Endothelial cell of umbilical vein (primary cell): ENCODE data around the gene MLPH. TPM values are rescaled to one million over a fixed set of nuclear protein-coding genes. Genes with fewer than 3 reads are reported as not detected.

Experiments used
- BruUV-seq: library from RNA; stranded (reverse); fragments of 400-500 nt; replicated peaks from 2 replicates; lab custom pipeline; 2021; lab: Mats Ljungman, UMichigan
- CTCF ChIA-PET: fragments of 300-600, 350-600 bp; sonication (Branson Sonifier 250); formaldehyde crosslinking; loops from one replicate; lab custom pipeline; 2021; ENCODE audit warnings: antibody characterized with exemption, inconsistent platforms; lab: Charles Lee
- POLR2A ChIA-PET: fragments of 300-600, 350-600 bp; sonication (Branson Sonifier 250); formaldehyde crosslinking; loops from one replicate; lab custom pipeline; 2021; ENCODE audit warnings: antibody characterized with exemption, inconsistent platforms; lab: Charles Lee
- DNase-seq: peaks from one replicate; pipeline ENCODE4 v3.0.0-alpha.2; 2011; ENCODE audit warnings: low read depth, low spot score
- FAIRE-seq: peaks from 2 replicates; lab custom pipeline; 2011; peaks lifted over from hg19 to GRCh38; lab: Jason Lieb, UNC
- H2AFZ ChIP-seq: 2 replicates; pipeline ENCODE4 v1.6.0; 2012; ENCODE audit warnings: low read depth, low read length, control low read depth, inconsistent platforms
- H3K27ac ChIP-seq: 2 replicates; pipeline ENCODE4 v1.5.1; 2011; ENCODE audit warnings: low read depth, mild to moderate bottlenecking, control low read depth, low read length, moderate library complexity; ENCODE audit not compliant: insufficient read depth
- H3K27me3 ChIP-seq, 2 experiments: 2 replicates each; pipeline versions ENCODE4 v1.6.0 to v1.6.1; 2011; ENCODE audit warnings: low read length in 2 of 2, mixed read lengths in 1 of 2; ENCODE audit not compliant: control insufficient read depth in 2 of 2, insufficient read depth in 2 of 2
- H3K36me3 ChIP-seq, 2 experiments: 2 replicates in 1 of 2; 3 replicates in 1 of 2; pipeline ENCODE4 v1.5.1; 2011; ENCODE audit warnings: low read length in 2 of 2, mild to moderate bottlenecking in 1 of 2, moderate library complexity in 1 of 2; ENCODE audit not compliant: control insufficient read depth in 2 of 2, insufficient read depth in 2 of 2; ENCODE audit errors: extremely low read depth in 1 of 2
- H3K4me1 ChIP-seq: 3 replicates; pipeline ENCODE4 v1.5.1; 2011; ENCODE audit warnings: mild to moderate bottlenecking, low read length; ENCODE audit not compliant: control insufficient read depth, insufficient read depth; ENCODE audit errors: extremely low read depth
- H3K4me2 ChIP-seq: 2 replicates; pipeline ENCODE4 v1.6.1; 2011; ENCODE audit warnings: low read length, control low read depth, mixed read lengths; ENCODE audit not compliant: insufficient read depth
- H3K4me3 ChIP-seq, 3 experiments: fragments of 200-600 bp in 1 of 3; sonication (generic), shearing (Covaris generic) in 1 of 3; replicated peaks in 1 of 3; 2 replicates each; pipeline ENCODE4 v1.5.1; 2011 to 2016; ENCODE audit warnings: control low read depth in 3 of 3, low read length in 3 of 3, mild to moderate bottlenecking in 2 of 3, inconsistent platforms in 1 of 3, low read depth in 1 of 3, moderate library complexity in 1 of 3; ENCODE audit not compliant: insufficient read depth in 1 of 3
- H3K79me2 ChIP-seq: 2 replicates; pipeline ENCODE4 v1.6.0; 2012; ENCODE audit warnings: low read length, inconsistent platforms; ENCODE audit not compliant: control insufficient read depth, insufficient read depth
- H3K9ac ChIP-seq: replicated peaks from 2 replicates; pipeline ENCODE3; 2011; ENCODE audit warnings: low read length, control low read depth; ENCODE audit not compliant: insufficient read depth; ENCODE audit errors: extremely low read depth
- H3K9me1 ChIP-seq: replicated peaks from 3 replicates; pipeline ENCODE4 v1.6.0; 2011; ENCODE audit warnings: mild to moderate bottlenecking, low read length; ENCODE audit not compliant: control insufficient read depth, insufficient read depth; ENCODE audit errors: extremely low read depth
- H3K9me3 ChIP-seq: replicated peaks from 2 replicates; pipeline ENCODE4 v1.5.1; 2012; ENCODE audit warnings: low read length, inconsistent platforms; ENCODE audit not compliant: control insufficient read depth, insufficient read depth
- H4K20me1 ChIP-seq: replicated peaks from 2 replicates; pipeline ENCODE3; 2011; ENCODE audit warnings: mild to moderate bottlenecking, low read length; ENCODE audit not compliant: control insufficient read depth, insufficient read depth; ENCODE audit errors: extremely low read depth
- EZH2 ChIP-seq: IDR thresholded peaks from 2 replicates; pipeline ENCODE4 v1.6.1; 2012; ENCODE audit warnings: borderline replicate concordance, low read depth, mild to moderate bottlenecking, moderate library complexity, low read length, inconsistent platforms; ENCODE audit not compliant: severe bottlenecking
- FOS ChIP-seq: IDR thresholded peaks from 2 replicates; pipeline ENCODE4 v1.6.1; 2011; ENCODE audit warnings: mild to moderate bottlenecking, low read length, moderate library complexity, borderline replicate concordance; ENCODE audit not compliant: insufficient read depth
- GATA2 ChIP-seq: IDR thresholded peaks from 2 replicates; pipeline ENCODE4 v1.7.0; 2011; ENCODE audit warnings: low read depth, mild to moderate bottlenecking, moderate library complexity, mixed read lengths, low read length; ENCODE audit not compliant: insufficient read length, insufficient read depth
- JUN ChIP-seq: IDR thresholded peaks from 2 replicates; pipeline ENCODE4 v1.6.1; 2011; ENCODE audit warnings: borderline replicate concordance, low read depth; ENCODE audit not compliant: insufficient read length, insufficient read depth
- MAX ChIP-seq: IDR thresholded peaks from 2 replicates; pipeline ENCODE4 v1.6.1; 2011; ENCODE audit not compliant: insufficient read depth, insufficient read length
- MYC ChIP-seq: IDR thresholded peaks from one replicate; pipeline ENCODE4 v1.6.1; 2011; ENCODE audit warnings: mild to moderate bottlenecking, low read depth, low read length
- POLR2A ChIP-seq: IDR thresholded peaks from 2 replicates; pipeline ENCODE4 v1.6.1; 2012; ENCODE audit warnings: low read depth, mild to moderate bottlenecking, control low read depth, low read length
- POLR2AphosphoS5 ChIP-seq: IDR thresholded peaks from 2 replicates; pipeline ENCODE4 v1.6.1; 2012; ENCODE audit warnings: low read depth, mild to moderate bottlenecking, control low read depth, low read length, moderate library complexity; ENCODE audit not compliant: insufficient read depth
- dilution Hi-C: fragments of 300-500 bp; cut with MboI; formaldehyde crosslinking; loops from one replicate; pipeline ENCODE4 v1.15.0; 2019; ENCODE audit warnings: low sequenced_read_pairs; ENCODE audit not compliant: extremely low pct_ligation_motif_present
- intact Hi-C: fragments of 100-400 bp; cut with micrococcal nuclease; formaldehyde crosslinking; loops from one replicate; pipeline ENCODE4 v1.10.0; 2022
- polyA plus RNA-seq, 4 experiments: library from polyadenylated mRNA; depleted of rRNA in 3 of 4; stranded (reverse) in 3 of 4; unstranded in 1 of 4; fragments of >200 nt; gene quantifications; 2 replicates each; pipeline versions ENCODE4 v1.2.1 to v1.2.3, GENCODE V29; 2011 to 2012; ENCODE audit warnings: missing spikeins in 1 of 4
- total RNA-seq: library from RNA; stranded (reverse); gene quantifications from 2 replicates; pipeline ENCODE4 v1.2.3, GENCODE V29; 2021
- TF ChIP-seq, protein P1 (sequence below), 2 donors: IDR thresholded peaks; 1 replicate in 1 of 2; 2 replicates in 1 of 2; pipeline ENCODE4 v1.5.1; 2011; ENCODE audit warnings: low read length in 2 of 2, mild to moderate bottlenecking in 2 of 2, moderate library complexity in 2 of 2, control low read depth in 1 of 2, inconsistent platforms in 1 of 2, low read depth in 1 of 2; ENCODE audit not compliant: insufficient read depth in 1 of 2; ENCODE audit errors: extremely low read depth in 1 of 2

Gene MLPH
- total and polyA plus RNA-seq, 2 donors (not counting 3 experiments of a cell fraction or from before 2014, with no cell fraction given) = not detected

DNA sequence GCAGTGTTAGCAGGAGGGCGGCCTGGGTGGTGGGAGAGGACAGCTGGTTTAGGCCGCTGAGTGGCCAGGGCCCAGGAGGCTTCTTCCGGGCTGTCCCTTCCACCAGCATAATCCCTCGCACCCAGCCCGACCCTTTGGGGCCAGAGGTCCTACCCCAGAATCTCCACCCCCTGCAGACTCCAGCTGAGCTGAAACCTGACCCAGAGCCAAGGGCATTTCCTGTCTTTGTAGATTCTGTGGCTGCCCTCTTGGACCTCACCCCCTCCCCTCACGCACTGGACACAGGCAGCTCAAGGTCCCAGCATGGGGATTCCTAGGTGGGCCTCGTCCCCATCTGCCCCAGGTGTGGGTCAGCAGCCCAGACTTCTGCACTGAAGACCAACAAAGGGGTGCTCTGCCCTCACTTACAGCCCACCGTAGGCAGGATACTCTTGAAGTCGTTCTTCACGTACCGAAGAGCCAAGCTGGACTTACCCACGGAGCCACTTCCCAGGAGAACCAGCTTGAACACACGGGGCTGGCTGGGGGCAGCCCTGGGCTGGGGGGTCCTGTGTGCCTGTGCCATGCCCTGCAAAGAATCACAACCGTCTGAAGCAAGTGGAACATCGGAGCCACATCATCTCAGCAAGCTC is 98.7 kb downstream of the MLPH start:
- H3K9ac ChIP-seq = no peak overlapping the region
- H3K9me1 ChIP-seq = no peaks in the 10 kb centered on the region
- TF ChIP-seq GATA2 (no peak), JUN (no peak), MAX (no peak), POLR2AphosphoS5 (no peak), MYC (no peak), POLR2A (no peak), EZH2 (no peak), FOS (no peak)
- TF ChIP-seq, protein P1, sequence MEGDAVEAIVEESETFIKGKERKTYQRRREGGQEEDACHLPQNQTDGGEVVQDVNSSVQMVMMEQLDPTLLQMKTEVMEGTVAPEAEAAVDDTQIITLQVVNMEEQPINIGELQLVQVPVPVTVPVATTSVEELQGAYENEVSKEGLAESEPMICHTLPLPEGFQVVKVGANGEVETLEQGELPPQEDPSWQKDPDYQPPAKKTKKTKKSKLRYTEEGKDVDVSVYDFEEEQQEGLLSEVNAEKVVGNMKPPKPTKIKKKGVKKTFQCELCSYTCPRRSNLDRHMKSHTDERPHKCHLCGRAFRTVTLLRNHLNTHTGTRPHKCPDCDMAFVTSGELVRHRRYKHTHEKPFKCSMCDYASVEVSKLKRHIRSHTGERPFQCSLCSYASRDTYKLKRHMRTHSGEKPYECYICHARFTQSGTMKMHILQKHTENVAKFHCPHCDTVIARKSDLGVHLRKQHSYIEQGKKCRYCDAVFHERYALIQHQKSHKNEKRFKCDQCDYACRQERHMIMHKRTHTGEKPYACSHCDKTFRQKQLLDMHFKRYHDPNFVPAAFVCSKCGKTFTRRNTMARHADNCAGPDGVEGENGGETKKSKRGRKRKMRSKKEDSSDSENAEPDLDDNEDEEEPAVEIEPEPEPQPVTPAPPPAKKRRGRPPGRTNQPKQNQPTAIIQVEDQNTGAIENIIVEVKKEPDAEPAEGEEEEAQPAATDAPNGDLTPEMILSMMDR (IDR thresholded peaks at IDR 0.05; ENCODE audit: extremely low read depth in 1 of 2, insufficient read depth in 1 of 2, low read depth in 1 of 2, low read length in 2 of 2) = no peak
- H3K27me3 ChIP-seq = peaks cover 0 to 2% of the 10 kb centered on the region in 2 experiments
- no peaks in the 10 kb centered on the region for H3K36me3 ChIP-seq
- no peak overlapping the region for H3K4me3 ChIP-seq
- ChIA-PET POLR2A (no interaction called here), CTCF (interaction anchor here (0.6 to 7.9 kb wide), 7 partner anchors 14 to 189 kb away, joined by 3 to 103 read pairs (median 4); no protein-coding TSS in a partner anchor)
- dilution Hi-C loops = no loop called here
- FAIRE-seq (no peak), DNase-seq (no peak)
- no peaks in the 10 kb centered on the region for H3K4me1 ChIP-seq
- H3K27ac ChIP-seq = no peak overlapping the region
- no TSS peak for BruUV-seq
- H3K4me2 ChIP-seq = no peak overlapping the region
- H3K9me3 ChIP-seq = no peaks in the 10 kb centered on the region
- intact Hi-C loops = no loop called here
- H4K20me1 ChIP-seq = no peaks in the 10 kb centered on the region
- H2AFZ ChIP-seq = no peak overlapping the region
- H3K79me2 ChIP-seq = no peaks in the 10 kb centered on the region
